CD4-positive, alpha-beta T cell (primary cell): Measurements from ENCODE around the gene ARHGAP26. TPM values are rescaled to one million over a fixed set of nuclear protein-coding genes. Genes with fewer than 3 reads are reported as not detected.

Experiments
- ATAC-seq: fragments of 200-7000 bp; cut with Tn5 transposase; one replicate; pipeline ENCODE4 v1.10.0; 2022; ENCODE audit warnings: mild to moderate bottlenecking; ENCODE audit not compliant: poor library complexity
- CTCF ChIA-PET: fragments of 350-600 bp; sonication (Branson Sonifier 250); formaldehyde crosslinking; loops from one replicate; lab custom pipeline; 2021; ENCODE audit warnings: antibody characterized with exemption, inconsistent platforms; lab: Charles Lee
- POLR2A ChIA-PET: fragments of 350-600 bp; sonication (Branson Sonifier 250); formaldehyde crosslinking; loops from one replicate; lab custom pipeline; 2021; ENCODE audit warnings: antibody characterized with exemption, inconsistent platforms; lab: Charles Lee
- DNase-seq, 14 experiments: peaks; one replicate each; pipeline ENCODE4 v3.0.0-alpha.2; 2013 to 2020; ENCODE audit warnings: mixed read lengths in 2 of 14
- H3K27ac ChIP-seq, 2 donors: one replicate each; pipeline versions ENCODE4 v1.5.1 to v1.7.0; 2013; ENCODE audit warnings: low read length in 2 of 2, low read depth in 1 of 2, mild to moderate bottlenecking in 1 of 2
- H3K27me3 ChIP-seq, 2 experiments: 1 replicate in 1 of 2; 2 replicates in 1 of 2; pipeline versions ENCODE4 v1.6.1 to v1.7.0; 2013; ENCODE audit warnings: low read length in 2 of 2, control low read depth in 1 of 2, mild to moderate bottlenecking in 1 of 2, moderate library complexity in 1 of 2; ENCODE audit not compliant: insufficient read depth in 2 of 2, control insufficient read depth in 1 of 2
- H3K36me3 ChIP-seq: one replicate; pipeline ENCODE4 v1.6.1; 2013; ENCODE audit warnings: low read length, control low read depth; ENCODE audit not compliant: insufficient read depth
- H3K4me1 ChIP-seq: one replicate; pipeline ENCODE4 v1.6.1; 2013; ENCODE audit warnings: low read length, control low read depth; ENCODE audit not compliant: insufficient read depth
- H3K4me3 ChIP-seq: one replicate; pipeline ENCODE4 v1.5.1; 2013; ENCODE audit warnings: mild to moderate bottlenecking, low read length, moderate library complexity
- H3K9me3 ChIP-seq, 2 experiments: 1 replicate in 1 of 2; 2 replicates in 1 of 2; pipeline versions ENCODE4 v1.6.1 to v1.7.0; 2013; ENCODE audit warnings: low read length in 2 of 2, mild to moderate bottlenecking in 2 of 2, control low read depth in 1 of 2, moderate library complexity in 1 of 2; ENCODE audit not compliant: control insufficient read depth in 1 of 2, insufficient read depth in 1 of 2
- H3K27ac Mint-ChIP-seq: one replicate; pipeline ENCODE4 v1.8.0; 2020; ENCODE audit warnings: mixed read lengths
- H3K27me3 Mint-ChIP-seq: one replicate; pipeline ENCODE4 v1.8.0; 2021; ENCODE audit warnings: mixed read lengths
- H3K36me3 Mint-ChIP-seq: one replicate; pipeline ENCODE4 v1.8.0; 2021; ENCODE audit warnings: low read depth, mixed read lengths
- H3K4me1 Mint-ChIP-seq: one replicate; pipeline ENCODE4 v1.8.0; 2021; ENCODE audit warnings: low read depth, mixed read lengths
- H3K4me3 Mint-ChIP-seq: one replicate; pipeline ENCODE4 v1.8.0; 2020; ENCODE audit warnings: mild to moderate bottlenecking, mixed read lengths
- H3K9me3 Mint-ChIP-seq: one replicate; pipeline ENCODE4 v1.8.0; 2020; ENCODE audit warnings: mixed read lengths
- intact Hi-C, 2 experiments: fragments of 100-400 bp; cut with DNase I in 1 of 2; cut with micrococcal nuclease in 1 of 2; formaldehyde crosslinking; loops; one replicate each; pipeline versions ENCODE4 v1.15.1 to v1.9.0; 2023 to 2025; cut with DNase I, micrococcal nuclease
- total RNA-seq, 174 experiments: library from RNA in 2 of 174; stranded (reverse) in 2 of 174; gene quantifications; one replicate each; pipeline ENCODE4 v1.2.3 and lab custom pipeline; 2021 to 2026
- TF ChIP-seq, protein P1 (sequence below): fragments of 200-600 bp; IDR thresholded peaks from one replicate; pipeline ENCODE4 v1.8.0; 2022; ENCODE audit warnings: antibody characterized with exemption, mild to moderate bottlenecking

Gene ARHGAP26
- total RNA-seq, 2 experiments from 2014 or later, result 24.9 to 27.3 TPM

GRCh38 chr5:142722896-142723295, 47.3 kb upstream of the ARHGAP26 start:
- Histone ChIP-seq H3K9me3 (no peaks in the 10 kb centered on the region), H3K4me1 (no peaks in the 10 kb centered on the region), H3K27me3 (no peaks in the 10 kb centered on the region), H3K27ac (no peak overlapping the region), H3K4me3 (no peak overlapping the region), H3K36me3 (no peaks in the 10 kb centered on the region)
- no peak for DNase-seq
- peaks cover 17% of the 10 kb centered on the region for H3K27me3 Mint-ChIP-seq
- no peak overlapping the region for H3K27ac Mint-ChIP-seq
- no peaks in the 10 kb centered on the region for H3K4me1 Mint-ChIP-seq
- ATAC-seq, result no peak
- TF ChIP-seq, protein P1, sequence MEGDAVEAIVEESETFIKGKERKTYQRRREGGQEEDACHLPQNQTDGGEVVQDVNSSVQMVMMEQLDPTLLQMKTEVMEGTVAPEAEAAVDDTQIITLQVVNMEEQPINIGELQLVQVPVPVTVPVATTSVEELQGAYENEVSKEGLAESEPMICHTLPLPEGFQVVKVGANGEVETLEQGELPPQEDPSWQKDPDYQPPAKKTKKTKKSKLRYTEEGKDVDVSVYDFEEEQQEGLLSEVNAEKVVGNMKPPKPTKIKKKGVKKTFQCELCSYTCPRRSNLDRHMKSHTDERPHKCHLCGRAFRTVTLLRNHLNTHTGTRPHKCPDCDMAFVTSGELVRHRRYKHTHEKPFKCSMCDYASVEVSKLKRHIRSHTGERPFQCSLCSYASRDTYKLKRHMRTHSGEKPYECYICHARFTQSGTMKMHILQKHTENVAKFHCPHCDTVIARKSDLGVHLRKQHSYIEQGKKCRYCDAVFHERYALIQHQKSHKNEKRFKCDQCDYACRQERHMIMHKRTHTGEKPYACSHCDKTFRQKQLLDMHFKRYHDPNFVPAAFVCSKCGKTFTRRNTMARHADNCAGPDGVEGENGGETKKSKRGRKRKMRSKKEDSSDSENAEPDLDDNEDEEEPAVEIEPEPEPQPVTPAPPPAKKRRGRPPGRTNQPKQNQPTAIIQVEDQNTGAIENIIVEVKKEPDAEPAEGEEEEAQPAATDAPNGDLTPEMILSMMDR, result no peak
- CTCF ChIA-PET, result interaction anchor here (1.3 to 2.3 kb wide), 3 partner anchors 10 to 166 kb away, joined by 3 to 12 read pairs (median 11); no protein-coding TSS in a partner anchor
- intact Hi-C loops, result no loop called here
- no peaks in the 10 kb centered on the region for H3K9me3 Mint-ChIP-seq
- no peak overlapping the region for H3K4me3 Mint-ChIP-seq
- POLR2A ChIA-PET, result no interaction called here
- H3K36me3 Mint-ChIP-seq, result no peaks in the 10 kb centered on the region

DNA sequence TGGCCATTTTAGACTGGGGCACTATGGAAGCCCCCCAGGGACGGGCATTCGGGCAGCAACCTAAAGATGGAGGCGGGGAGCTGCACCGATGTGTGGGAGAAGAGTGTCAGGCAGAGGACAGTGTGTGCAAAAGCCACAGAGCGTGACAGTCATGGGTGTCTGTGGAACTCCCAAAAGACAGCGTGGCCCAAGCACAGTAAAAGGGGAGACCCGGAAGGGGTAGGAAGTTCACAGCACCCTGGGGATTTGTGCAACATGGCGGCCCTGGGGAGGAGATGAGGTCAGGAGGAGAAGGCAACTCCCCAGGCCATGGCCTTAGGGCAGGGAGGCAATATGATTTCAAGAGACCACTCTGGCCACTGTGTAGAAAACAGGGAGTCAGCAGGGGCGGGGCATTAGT, 45.4 kb upstream of the ARHGAP26 start:
- ATAC-seq (no peak), DNase-seq (no peak)
- H3K4me3 Mint-ChIP-seq, result no peak overlapping the region
- H3K36me3 Mint-ChIP-seq, result no peaks in the 10 kb centered on the region
- H3K4me1 ChIP-seq, result no peaks in the 10 kb centered on the region
- TF ChIP-seq, protein P1, result no peak
- H3K27ac Mint-ChIP-seq, result no peak overlapping the region
- no peak overlapping the region for H3K4me3 ChIP-seq
- intact Hi-C loops, result no loop called here
- H3K9me3 ChIP-seq, result no peaks in the 10 kb centered on the region
- H3K36me3 ChIP-seq, result no peaks in the 10 kb centered on the region
- ChIA-PET POLR2A (no interaction called here), CTCF (no interaction called here)
- no peaks in the 10 kb centered on the region for H3K9me3 Mint-ChIP-seq
- H3K27ac ChIP-seq, result no peak overlapping the region
- H3K27me3 ChIP-seq, result no peaks in the 10 kb centered on the region
- H3K27me3 Mint-ChIP-seq, result peaks cover 2% of the 10 kb centered on the region
- no peaks in the 10 kb centered on the region for H3K4me1 Mint-ChIP-seq

- Mint-ChIP-seq H3K4me1 (no peaks in the 10 kb centered on the region), H3K36me3 (no peaks in the 10 kb centered on the region), H3K9me3 (no peaks in the 10 kb centered on the region), H3K4me3 (no peak overlapping the region), H3K27me3 (no peaks in the 10 kb centered on the region), H3K27ac (no peak overlapping the region)
- ChIA-PET CTCF (interaction anchor here (0.7 kb wide), 1 partner anchor 36 kb away, joined by 3 read pairs; no protein-coding TSS in a partner anchor), POLR2A (no interaction called here)
- Histone ChIP-seq H3K27me3 (no peaks in the 10 kb centered on the region), H3K4me1 (no peaks in the 10 kb centered on the region), H3K36me3 (no peaks in the 10 kb centered on the region), H3K9me3 (no peaks in the 10 kb centered on the region), H3K4me3 (no peak overlapping the region), H3K27ac (no peak overlapping the region)
- DNase-seq, result no peak
- TF ChIP-seq, protein P1, result no peak
- intact Hi-C loops, result no loop called here
- no peak for ATAC-seq
Measured at GRCh38 chr5:142725231-142726187, 44.7 kb upstream of the ARHGAP26 start.
